Measurements from ENCODE around the gene CASP10. TPM values are rescaled to one million over a fixed set of nuclear protein-coding genes. Genes with fewer than 3 reads are reported as not detected.
"Not testable (repeated sequence)": the region's sequence is repeated elsewhere in the genome, so short reads cannot be mapped to it uniquely, and the experiment has no call there.

Gene CASP10
- 1 to 10 TPM in 11 of 12 donors, not detected in 1; 4.7 to 9.4 (median 6.7) TPM for polyA plus RNA-seq (ENCODE audit: insufficient read length in 12 of 12)
- long read RNA-seq, donor 1, full-length matches to known transcripts, result 1 of 1 reads
- long read RNA-seq, donor 1, partial matches to known transcripts, result 0 of 1 reads
- long read RNA-seq, donor 1, other reads (novel, unspliced or antisense), result 0 of 1 reads
- long read RNA-seq, donor 2, result 0 reads
- long read RNA-seq, donor 3, full-length matches to known transcripts, result 1 of 1 reads
- long read RNA-seq, donor 3, partial matches to known transcripts, result 0 of 1 reads
- long read RNA-seq, donor 3, other reads (novel, unspliced or antisense), result 0 of 1 reads
- long read RNA-seq, donor 4, full-length matches to known transcripts, result 1 of 1 reads
- long read RNA-seq, donor 4, partial matches to known transcripts, result 0 of 1 reads
- long read RNA-seq, donor 4, other reads (novel, unspliced or antisense), result 0 of 1 reads
- long read RNA-seq, donor 5, full-length matches to known transcripts, result 2 of 2 reads
- long read RNA-seq, donor 5, partial matches to known transcripts, result 0 of 2 reads
- long read RNA-seq, donor 5, other reads (novel, unspliced or antisense), result 0 of 2 reads
- long read RNA-seq, donor 6, partial matches to known transcripts, result 0 of 1 reads
- long read RNA-seq, donor 6, other reads (novel, unspliced or antisense), result 0 of 1 reads
- long read RNA-seq, donor 7, result 0 reads
- long read RNA-seq, donor 8, partial matches to known transcripts, result 0 of 1 reads
- long read RNA-seq, donor 8, other reads (novel, unspliced or antisense), result 0 of 1 reads
- long read RNA-seq, donor 9, result 0 reads
- long read RNA-seq, donor 10, full-length matches to known transcripts, result 2 of 2 reads
- long read RNA-seq, donor 10, partial matches to known transcripts, result 0 of 2 reads
- long read RNA-seq, donor 10, other reads (novel, unspliced or antisense), result 0 of 2 reads
- long read RNA-seq, donor 11, partial matches to known transcripts, result 0 of 1 reads
- long read RNA-seq, donor 11, other reads (novel, unspliced or antisense), result 0 of 1 reads

GRCh38 chr2:201182650-201183364, at the start of gene CASP10:
Gene CASP10 (plus strand): TSS chr2:201183141. CDS start chr2:201185778, 2,637 bp downstream.
- DNase-seq, result no peak

DNA sequence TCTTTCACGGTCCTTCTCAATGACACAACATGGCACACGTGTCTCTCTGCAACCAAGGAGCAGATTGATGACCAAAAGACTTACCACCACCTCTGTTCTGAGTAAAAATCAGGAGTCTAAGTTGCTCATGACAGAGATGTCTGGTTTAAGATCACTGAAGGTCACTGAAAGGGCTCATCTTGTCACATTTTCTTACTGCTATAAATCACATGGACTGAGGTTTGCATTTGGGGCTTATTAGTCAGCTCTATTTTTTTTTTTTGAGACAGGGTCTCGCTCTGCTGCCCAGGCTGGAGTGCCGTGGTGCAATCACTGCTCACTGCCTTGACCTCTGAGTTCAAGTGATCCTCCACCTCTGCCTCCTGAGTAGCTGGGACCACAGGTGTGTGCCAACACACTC, 47.6 kb upstream of the CASP10 start:
- no peak for DNase-seq

GRCh38 chr2:201136889-201137321, 46.0 kb upstream of the CASP10 start:
- no peak for DNase-seq

DNA sequence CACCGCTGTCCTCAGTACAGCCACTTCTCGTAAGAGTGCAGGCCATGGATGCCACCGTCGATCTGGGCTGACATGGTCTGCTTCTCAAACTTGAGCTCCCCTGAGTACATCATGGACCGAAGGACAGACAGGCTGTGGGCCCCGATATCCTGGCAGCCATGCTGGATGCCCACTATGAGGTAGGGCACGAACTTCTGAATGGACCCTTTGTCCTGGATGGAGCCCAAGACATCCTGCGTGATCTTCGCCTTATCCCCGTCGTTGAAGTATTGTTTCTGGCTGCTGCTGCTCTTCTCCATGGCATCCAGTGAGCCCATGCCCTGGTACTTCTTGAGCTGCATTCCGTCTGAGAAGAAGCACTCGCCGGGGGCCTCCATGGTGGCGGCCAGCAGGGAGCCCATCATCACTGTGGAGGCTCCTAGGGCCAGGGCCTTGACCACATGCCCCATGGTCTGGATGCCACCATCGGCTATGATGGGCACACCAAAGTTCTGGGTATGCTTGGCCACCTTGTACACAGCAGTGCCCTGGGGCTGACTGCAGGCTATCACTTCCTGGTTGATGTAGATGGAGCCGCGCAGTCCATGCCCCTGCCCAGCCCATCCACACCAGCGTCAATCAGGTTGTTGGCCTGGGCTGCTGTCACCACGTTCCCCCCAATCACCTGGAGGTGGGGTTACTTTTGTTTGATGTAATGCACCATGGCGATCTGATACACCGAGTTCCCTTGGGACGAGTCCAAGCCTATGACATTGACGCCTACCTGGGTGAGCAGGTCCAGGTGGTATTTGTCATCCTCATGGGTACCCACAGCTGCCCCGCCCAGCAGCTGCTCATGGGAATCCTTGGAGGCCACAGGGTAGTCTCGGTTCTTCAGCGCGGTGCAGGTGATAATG, 45.2 kb upstream of the CASP10 start:
- DNase-seq, result no peak

- no peak for DNase-seq
Measured at GRCh38 chr2:201138401-201138970, 44.5 kb upstream of the CASP10 start.

GRCh38 chr2:201138986-201139781, 43.8 kb upstream of the CASP10 start:
- DNase-seq, result not testable (repeated sequence)

- no peak for DNase-seq
Measured at GRCh38 chr2:201139836-201140604, 42.9 kb upstream of the CASP10 start.

- no peak for DNase-seq
Measured at GRCh38 chr2:201144101-201145051, 38.6 kb upstream of the CASP10 start.

DNA sequence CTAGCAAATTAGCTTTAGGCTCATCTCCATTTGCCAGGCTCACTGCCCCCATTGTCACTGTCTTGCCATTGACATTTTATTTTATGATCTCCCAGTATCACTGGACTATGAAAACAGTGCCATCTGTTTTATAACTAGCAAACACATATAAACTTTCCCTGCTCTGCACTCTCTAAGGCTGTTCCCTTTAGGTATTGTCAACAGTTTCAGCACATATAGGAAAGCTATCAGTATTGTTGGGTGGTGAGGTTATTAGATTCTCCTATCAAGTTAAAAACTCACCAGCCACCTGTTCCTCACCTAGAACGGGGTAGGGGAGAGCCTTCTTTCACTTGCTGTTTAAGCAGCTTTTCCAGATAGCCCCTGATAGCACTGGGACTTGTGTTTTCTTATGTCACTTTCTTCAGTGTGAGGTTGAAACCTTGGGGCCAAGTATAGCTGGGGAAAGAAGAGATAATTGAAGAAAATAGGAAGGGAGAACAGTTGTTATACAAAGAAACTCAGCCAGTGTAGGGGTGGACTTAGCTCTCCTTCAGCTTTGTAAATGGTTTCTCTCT, 34.4 kb upstream of the CASP10 start:
- DNase-seq, result no peak

DNA sequence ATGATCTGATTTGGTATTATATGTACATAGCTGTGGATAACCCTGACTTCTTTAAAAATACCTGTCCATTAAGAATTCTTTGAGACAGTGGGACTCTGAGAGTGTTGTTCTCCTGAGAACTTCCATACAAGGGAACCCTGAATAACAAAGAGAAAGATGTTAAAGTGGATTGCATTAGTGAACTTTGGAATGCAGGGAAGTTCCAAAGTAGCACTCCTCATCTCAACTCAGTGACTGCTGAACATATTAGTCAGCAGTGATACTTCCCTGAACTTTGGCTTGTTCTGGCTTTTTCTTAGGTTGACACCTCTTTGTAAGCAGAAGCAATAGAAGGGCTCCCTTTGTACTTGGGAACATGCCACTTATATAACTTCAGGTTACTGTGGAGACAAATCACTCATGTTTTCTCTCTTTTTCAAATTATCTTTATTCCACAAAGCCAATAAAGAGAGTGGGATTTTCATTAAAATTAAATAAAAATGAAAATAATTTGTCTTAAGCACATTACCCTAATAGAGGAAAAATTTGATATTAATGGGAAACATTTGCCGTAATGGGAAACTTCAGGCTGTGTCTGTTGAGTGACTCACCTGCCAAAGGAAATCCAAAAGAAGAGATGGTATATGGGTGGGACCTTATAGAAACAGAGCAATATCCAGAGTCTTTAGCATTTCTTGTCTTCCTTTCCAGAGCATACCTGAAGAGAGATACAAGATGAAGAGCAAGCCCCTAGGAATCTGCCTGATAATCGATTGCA, 33.7 kb upstream of the CASP10 start:
- no peak for DNase-seq

GRCh38 chr2:201149821-201150165, 33.1 kb upstream of the CASP10 start:
- not testable (repeated sequence) for DNase-seq

DNA sequence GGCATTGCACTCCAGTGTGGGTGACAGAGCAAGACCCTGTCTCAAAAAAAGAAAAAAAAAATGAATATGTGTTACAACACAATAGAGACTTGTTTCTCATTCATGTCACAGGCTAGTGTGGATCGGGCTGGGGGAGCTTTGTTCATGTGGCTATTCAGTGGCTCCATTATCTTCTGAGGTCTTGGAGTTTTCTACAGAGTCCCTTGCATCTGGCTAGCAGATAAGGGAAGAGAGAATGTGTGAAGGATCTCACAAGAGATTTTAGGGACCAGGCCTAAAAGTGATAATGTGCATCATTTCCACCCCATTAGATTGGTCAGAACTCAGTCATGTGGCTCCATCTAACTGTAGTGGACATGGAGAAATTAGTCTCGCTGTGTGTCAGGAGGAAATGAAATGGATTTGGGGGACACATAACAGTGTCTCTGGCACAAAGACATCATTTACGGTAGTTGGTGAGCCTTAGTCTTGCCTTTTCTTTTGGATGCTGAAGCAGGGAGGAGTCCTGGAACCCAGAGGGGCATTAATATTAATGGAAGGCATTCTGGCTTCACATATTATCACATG, 32.4 kb upstream of the CASP10 start:
- DNase-seq, result no peak

DNA sequence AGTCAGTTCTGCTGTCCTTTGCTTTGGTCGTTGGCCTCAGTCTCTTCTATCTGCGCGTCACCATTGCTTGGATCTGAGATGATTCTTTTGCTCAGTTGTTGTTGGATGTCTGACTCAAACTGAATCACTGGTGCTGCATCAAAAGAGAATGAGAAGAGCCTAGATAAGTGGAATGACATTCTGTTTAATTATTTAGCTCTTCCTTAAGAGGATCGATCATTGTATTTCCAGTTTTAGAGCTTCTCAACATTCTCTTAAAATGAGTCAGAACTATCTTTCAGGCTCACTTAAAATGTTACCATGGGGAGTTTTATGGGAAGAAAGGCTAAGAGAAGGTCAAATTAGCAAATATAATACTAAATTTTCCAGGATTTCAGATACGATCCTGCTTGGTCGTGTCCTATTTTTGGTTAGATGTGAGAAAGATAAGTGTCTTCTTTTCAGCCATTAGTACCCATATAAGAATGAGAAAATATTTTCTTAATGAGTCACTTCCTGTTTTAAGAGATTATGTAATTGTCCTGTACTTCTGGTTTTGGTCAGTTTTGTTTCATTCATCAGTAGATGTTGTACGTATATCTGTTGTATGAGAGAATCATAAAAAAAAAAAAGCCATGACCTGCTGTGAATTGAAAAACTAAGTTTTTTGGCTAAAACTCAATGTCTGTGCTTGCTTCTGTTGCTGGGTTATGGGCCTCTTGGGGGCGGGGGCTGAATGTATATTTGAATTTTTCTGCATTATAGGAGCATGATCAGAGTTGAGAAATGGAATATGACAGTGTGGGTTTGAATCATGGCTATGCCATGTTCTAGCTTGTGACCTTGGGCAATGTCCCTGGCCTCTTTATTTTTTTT, 31.6 kb upstream of the CASP10 start:
- no peak for DNase-seq

GRCh38 chr2:201152517-201152916, 30.4 kb upstream of the CASP10 start:
- no peak for DNase-seq

Data from muscle of arm (tissue), 14 donors.